GM12874 (cell line): ENCODE measurements around the gene CBARP.

Experiments used
- TF ChIP-seq, protein P1 (sequence below): IDR thresholded peaks from 2 replicates; pipeline ENCODE4 v1.5.1; 2011; ENCODE audit warnings: low read depth, mild to moderate bottlenecking, control low read depth, low read length, moderate library complexity; ENCODE audit not compliant: insufficient read depth

CBARP gene

DNA sequence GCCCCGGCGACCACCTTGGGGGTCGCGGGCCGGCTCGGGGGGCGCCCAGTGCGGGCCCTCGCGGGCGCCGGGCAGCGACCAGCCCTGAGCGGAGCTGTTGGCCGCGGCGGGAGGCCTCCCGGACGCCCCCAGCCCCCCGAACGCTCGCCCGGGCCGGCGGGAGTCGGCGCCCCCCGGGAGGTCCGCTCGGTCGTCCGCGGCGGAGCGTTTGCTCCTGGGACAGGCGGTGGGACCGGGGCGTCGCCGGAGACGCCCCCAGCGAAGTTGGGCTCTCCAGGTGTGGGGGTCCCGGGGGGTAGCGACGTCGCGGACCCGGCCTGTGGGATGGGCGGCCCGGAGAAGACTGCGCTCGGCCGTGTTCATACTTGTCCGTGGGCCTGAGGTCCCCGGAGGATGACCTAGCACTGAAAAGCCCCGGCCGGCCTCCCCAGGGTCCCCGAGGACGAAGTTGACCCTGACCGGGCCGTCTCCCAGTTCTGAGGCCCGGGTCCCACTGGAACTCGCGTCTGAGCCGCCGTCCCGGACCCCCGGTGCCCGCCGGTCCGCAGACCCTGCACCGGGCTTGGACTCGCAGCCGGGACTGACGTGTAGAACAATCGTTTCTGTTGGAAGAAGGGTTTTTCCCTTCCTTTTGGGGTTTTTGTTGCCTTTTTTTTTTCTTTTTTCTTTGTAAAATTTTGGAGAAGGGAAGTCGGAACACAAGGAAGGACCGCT lies 31.5 kb downstream of the CBARP start:
- TF ChIP-seq, protein P1, sequence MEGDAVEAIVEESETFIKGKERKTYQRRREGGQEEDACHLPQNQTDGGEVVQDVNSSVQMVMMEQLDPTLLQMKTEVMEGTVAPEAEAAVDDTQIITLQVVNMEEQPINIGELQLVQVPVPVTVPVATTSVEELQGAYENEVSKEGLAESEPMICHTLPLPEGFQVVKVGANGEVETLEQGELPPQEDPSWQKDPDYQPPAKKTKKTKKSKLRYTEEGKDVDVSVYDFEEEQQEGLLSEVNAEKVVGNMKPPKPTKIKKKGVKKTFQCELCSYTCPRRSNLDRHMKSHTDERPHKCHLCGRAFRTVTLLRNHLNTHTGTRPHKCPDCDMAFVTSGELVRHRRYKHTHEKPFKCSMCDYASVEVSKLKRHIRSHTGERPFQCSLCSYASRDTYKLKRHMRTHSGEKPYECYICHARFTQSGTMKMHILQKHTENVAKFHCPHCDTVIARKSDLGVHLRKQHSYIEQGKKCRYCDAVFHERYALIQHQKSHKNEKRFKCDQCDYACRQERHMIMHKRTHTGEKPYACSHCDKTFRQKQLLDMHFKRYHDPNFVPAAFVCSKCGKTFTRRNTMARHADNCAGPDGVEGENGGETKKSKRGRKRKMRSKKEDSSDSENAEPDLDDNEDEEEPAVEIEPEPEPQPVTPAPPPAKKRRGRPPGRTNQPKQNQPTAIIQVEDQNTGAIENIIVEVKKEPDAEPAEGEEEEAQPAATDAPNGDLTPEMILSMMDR: no peak

DNA sequence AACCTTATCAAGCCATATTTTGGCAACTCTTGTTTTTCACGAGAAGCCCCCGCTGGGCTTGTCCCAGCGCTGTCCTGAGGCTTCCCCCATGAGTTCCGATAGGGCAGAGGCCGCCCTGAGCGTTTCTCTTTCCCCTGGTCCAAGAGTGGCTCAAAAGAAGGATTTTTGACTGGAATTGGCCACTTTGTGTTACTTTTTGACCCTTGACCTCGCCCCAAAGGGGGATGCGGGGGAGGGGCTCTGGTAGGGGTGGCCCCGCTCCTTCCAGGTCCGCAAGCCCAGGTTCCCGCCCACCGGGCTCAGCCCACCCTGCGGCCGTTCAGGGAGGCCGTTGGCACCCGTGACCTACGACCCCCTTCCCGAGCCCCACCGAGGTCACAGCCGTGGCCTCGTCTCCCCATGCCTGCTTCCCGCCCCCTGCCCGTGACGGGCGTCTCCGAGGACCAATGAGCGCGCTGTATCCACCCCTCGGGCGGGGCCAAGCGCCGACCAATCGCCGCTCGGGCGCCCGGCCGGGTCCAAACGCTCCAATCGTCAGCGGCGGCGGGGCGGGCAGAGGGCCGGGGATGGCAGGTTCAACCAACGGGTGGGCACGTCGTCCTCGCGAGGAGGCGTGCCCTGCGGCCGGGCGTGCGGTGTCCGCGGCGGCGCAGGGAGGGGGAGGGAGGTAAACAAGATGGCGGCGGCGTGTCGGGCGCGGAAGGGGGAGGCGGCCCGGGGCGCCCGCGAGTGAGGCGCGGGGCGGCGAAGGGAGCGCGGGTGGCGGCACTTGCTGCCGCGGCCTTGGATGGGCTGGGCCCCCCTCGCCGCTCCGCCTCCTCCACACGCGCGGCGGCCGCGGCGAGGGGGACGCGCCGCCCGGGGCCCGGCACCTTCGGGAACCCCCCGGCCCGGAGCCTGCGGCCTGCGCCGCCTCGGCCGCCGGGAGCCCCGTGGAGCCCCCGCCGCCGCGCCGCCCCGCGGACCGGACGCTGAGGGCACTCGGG lies 32.4 kb downstream of the CBARP start, which contains the start of gene STK11:
Gene STK11, plus strand, starts transcription at position 665 of the 986 bp plus-strand sequence. CDS start 1,136 bp downstream, outside the sequence.
- TF ChIP-seq, protein P1: no peak

DNA sequence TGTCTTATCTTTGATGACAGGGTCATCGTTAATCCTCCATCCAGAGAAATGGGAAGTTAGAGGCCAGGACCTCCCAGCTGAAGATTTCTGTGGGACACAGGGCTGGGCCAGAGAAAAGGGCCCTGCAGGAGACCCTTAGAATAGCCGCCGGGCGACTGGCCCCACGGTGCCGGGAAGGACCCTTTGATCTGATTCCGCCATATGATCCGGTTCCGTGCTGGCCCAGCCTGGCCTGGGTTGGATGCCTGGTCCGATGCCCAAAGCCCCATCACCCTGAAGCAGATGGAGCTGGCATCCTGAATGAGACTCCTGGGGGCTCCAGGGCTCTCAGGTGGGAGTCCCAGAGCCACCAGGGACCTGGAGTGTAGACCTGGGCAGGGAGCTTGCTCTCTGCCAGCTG lies 38.3 kb downstream of the CBARP start:
- TF ChIP-seq, protein P1: no peak

DNA sequence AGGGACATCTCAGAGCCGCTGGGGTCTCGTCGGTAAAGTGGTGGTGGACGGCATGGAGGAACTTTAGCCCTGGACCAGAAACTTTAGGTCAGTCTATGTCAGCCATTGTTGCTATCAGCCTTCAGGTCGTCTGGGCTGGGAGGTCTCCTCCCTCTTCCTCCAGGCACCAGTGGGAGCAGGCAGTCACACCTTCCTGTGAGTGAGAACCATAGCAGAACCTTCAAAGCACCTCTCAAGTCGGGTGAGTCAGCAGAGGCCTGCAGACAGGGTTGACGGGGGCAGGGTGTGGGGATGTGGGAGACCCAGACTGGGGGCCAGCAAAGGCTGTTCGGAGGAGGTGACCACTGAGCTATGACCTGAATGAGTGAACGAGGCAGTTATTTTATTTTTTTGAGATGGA lies 48.4 kb downstream of the CBARP start:
- TF ChIP-seq, protein P1: no peak

DNA sequence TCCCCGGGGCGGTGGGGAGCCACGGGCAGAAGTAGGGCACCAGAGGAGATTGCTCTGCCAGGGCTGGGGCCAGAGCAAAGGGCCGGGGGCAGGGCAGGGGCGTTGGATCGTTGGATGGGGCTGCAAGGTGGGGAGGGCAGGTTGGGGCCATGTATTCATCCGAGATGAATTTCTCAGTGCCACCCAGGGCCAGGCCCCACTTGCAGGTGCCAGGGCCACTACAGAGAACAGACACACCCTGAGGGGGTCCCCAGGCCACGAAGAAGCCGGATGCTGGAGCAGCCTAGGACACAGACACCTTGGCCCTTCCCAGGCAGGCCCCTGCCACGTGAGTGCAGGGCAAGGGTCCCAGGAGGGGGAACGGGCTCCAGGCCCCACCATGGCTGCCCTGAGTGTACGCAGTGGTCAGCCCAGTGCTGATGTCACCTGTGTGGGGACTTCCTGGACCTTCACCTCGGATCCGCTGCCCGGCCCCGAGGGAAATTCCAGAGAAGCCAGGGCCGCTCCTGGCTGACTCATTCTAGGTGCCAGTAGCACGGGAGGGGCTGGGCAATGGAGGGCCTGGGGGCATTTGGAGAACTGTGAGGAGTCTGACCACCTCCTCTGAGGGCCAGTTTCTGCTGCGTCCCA lies 54.1 kb downstream of the CBARP start:
- TF ChIP-seq, protein P1: no peak

DNA sequence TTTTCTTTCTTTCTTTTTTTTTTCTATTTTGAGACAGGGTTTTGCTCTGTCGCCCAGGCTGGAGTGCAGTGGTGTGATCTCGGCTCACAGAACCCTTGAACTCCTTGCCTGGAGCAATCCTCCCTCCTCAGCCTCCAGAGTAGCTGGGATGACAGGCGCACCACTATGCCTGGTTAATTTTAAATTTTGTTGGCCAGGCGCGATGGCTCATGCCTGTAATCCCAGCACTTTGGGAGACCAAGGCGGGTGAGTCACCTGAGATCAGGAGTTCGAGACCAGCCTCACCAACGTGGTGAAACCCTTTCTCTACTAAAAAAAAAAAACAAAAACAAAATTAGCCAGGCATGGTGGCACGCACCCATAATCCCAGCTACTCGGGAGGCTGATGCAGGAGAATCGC lies 55.1 kb downstream of the CBARP start:
- TF ChIP-seq, protein P1: no peak

DNA sequence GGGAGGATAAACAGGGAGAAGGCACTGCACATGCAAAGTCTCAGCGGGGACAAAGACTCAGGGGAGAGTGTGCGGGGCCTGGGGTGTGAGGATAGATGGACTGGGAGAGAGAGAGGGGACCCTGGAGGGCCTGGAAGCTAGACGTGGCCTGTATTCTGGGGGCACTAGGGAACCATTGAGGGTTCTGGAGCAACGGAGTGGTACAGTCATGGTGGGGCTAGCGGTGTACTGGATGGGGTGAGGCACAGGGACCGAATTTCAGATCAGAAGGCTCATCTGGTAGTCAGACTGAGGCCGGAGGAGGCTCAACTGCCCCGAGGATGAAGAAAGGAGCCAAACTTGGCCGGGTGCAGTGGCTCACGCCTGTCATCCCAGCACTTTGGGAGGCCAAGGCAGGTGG lies 55.7 kb downstream of the CBARP start:
- TF ChIP-seq, protein P1: no peak
